ENCODE measurements around the gene HYKK.
A peak's percentile ranks its signal among the peaks of the same experiment; 100 is the strongest.

HYKK gene

GRCh38 chr15:78564743-78565096 is 57.3 kb downstream of the HYKK start:
- peak overlapping the region; percentile 76 for H2AFZ ChIP-seq (ENCODE audit: low read length)

GRCh38 chr15:78565097-78565950 is 57.9 kb downstream of the HYKK start, which contains the start of gene CHRNA5:
Gene CHRNA5, plus strand, starts transcription at chr15:78565520. Its CDS starts 200 bp downstream, at chr15:78565720.
- TF ChIP-seq EZH2phosphoT487 (IDR thresholded peaks at IDR 0.05; ENCODE audit: borderline replicate concordance) (no peak), CTCF (conservative IDR thresholded peaks at IDR 0.05; ENCODE audit: low read length) (no peak)
- peaks cover 42% of the 10 kb centered on the region for H3K79me2 ChIP-seq (ENCODE audit: insufficient read depth, low read length)
- H4K20me1 ChIP-seq (ENCODE audit: insufficient read depth, low read length, poor library complexity, severe bottlenecking): peaks cover 3% of the 10 kb centered on the region
- H3K27me3 ChIP-seq (ENCODE audit: insufficient read depth, low read length, poor library complexity, severe bottlenecking): no peaks in the 10 kb centered on the region
- H3F3A ChIP-seq (ENCODE audit: low read depth): peaks cover 6% of the 10 kb centered on the region; the same call in 1 of the 2 replicates
- H3K36me3 ChIP-seq (ENCODE audit: insufficient read depth, low read length): no peaks in the 10 kb centered on the region
- H3K4me3 ChIP-seq (ENCODE audit: low read length, poor library complexity, severe bottlenecking): peak within 1 kb of the TSS; percentile 79
- H3K9ac ChIP-seq (ENCODE audit: low read depth, low read length, poor library complexity, severe bottlenecking): peak within 1 kb of the TSS; percentile 79
- H3K4me1 ChIP-seq (ENCODE audit: insufficient read depth, low read length, poor library complexity, severe bottlenecking): peaks cover 36% of the 10 kb centered on the region
- no peaks in the 10 kb centered on the region for H3K9me3 ChIP-seq (ENCODE audit: insufficient read depth, low read depth, low read length)
- peak within 1 kb of the TSS; percentile 78 for H3K4me2 ChIP-seq (ENCODE audit: low read depth, low read length, poor library complexity, severe bottlenecking)
- no peaks in the 10 kb centered on the region for H3K9me2 ChIP-seq (replicated peaks; ENCODE audit: low read depth, low read length)
- peak within 1 kb of the TSS; percentile 76 for H2AFZ ChIP-seq (ENCODE audit: low read length)

More at GRCh38 chr15:78564743-78565096, 57.3 kb downstream of the HYKK start:
- Histone ChIP-seq H3K4me3 (ENCODE audit: low read length, poor library complexity, severe bottlenecking) (peak overlapping the region; percentile 79), H3K36me3 (ENCODE audit: insufficient read depth, low read length) (no peaks in the 10 kb centered on the region), H3F3A (ENCODE audit: low read depth) (peaks cover 6% of the 10 kb centered on the region; the same call in 1 of the 2 replicates), H3K27me3 (ENCODE audit: insufficient read depth, low read length, poor library complexity, severe bottlenecking) (no peaks in the 10 kb centered on the region), H4K20me1 (ENCODE audit: insufficient read depth, low read length, poor library complexity, severe bottlenecking) (peaks cover 3% of the 10 kb centered on the region), H3K4me1 (ENCODE audit: insufficient read depth, low read length, poor library complexity, severe bottlenecking) (peaks cover 36% of the 10 kb centered on the region), H3K9me2 (replicated peaks; ENCODE audit: low read depth, low read length) (no peaks in the 10 kb centered on the region), H3K79me2 (ENCODE audit: insufficient read depth, low read length) (peaks cover 36% of the 10 kb centered on the region), H3K9ac (ENCODE audit: low read depth, low read length, poor library complexity, severe bottlenecking) (peak overlapping the region; percentile 79), H3K4me2 (ENCODE audit: low read depth, low read length, poor library complexity, severe bottlenecking) (peak overlapping the region; percentile 78), H3K9me3 (ENCODE audit: insufficient read depth, low read depth, low read length) (no peaks in the 10 kb centered on the region)
- TF ChIP-seq EZH2phosphoT487 (IDR thresholded peaks at IDR 0.05; ENCODE audit: borderline replicate concordance): no peak
- TF ChIP-seq CTCF (conservative IDR thresholded peaks at IDR 0.05; ENCODE audit: low read length): no peak

- Histone ChIP-seq H4K20me1 (ENCODE audit: insufficient read depth, low read length, poor library complexity, severe bottlenecking) (peaks cover 6% of the 10 kb centered on the region), H3K4me2 (ENCODE audit: low read depth, low read length, poor library complexity, severe bottlenecking) (peak overlapping the region; percentile 78), H3F3A (ENCODE audit: low read depth) (0 out of 2 replicates have a peak, but pooled peaks cover 6% of the 10 kb centered on the region), H3K4me3 (ENCODE audit: low read length, poor library complexity, severe bottlenecking) (peak overlapping the region; percentile 79), H2AFZ (ENCODE audit: low read length) (peak overlapping the region; percentile 76), H3K9ac (ENCODE audit: low read depth, low read length, poor library complexity, severe bottlenecking) (peak overlapping the region; percentile 79), H3K9me2 (replicated peaks; ENCODE audit: low read depth, low read length) (no peaks in the 10 kb centered on the region), H3K79me2 (ENCODE audit: insufficient read depth, low read length) (peaks cover 50% of the 10 kb centered on the region), H3K4me1 (ENCODE audit: insufficient read depth, low read length, poor library complexity, severe bottlenecking) (peaks cover 39% of the 10 kb centered on the region), H3K9me3 (ENCODE audit: insufficient read depth, low read depth, low read length) (no peaks in the 10 kb centered on the region), H3K27me3 (ENCODE audit: insufficient read depth, low read length, poor library complexity, severe bottlenecking) (no peaks in the 10 kb centered on the region), H3K36me3 (ENCODE audit: insufficient read depth, low read length) (no peaks in the 10 kb centered on the region)
- TF ChIP-seq CTCF (conservative IDR thresholded peaks at IDR 0.05; ENCODE audit: low read length) (peak; percentile 33), EZH2phosphoT487 (IDR thresholded peaks at IDR 0.05; ENCODE audit: borderline replicate concordance) (no peak)
These were observed 58.8 kb downstream of the HYKK start for GRCh38 chr15:78565951-78566774.
